ENCODE results near the gene TRPM6.

TRPM6 gene

GRCh38 chr9:74719306-74719705 lies 168.4 kb downstream of the TRPM6 start:
- no peak for TF ChIP-seq CEBPB (IDR thresholded peaks at IDR 0.05)

GRCh38 chr9:74718709-74719108 lies 169.0 kb downstream of the TRPM6 start:
- no peak for TF ChIP-seq FOXM1 (IDR thresholded peaks at IDR 0.05; ENCODE audit: borderline replicate concordance, low read depth)
- TF ChIP-seq TAF1 (IDR thresholded peaks at IDR 0.05; ENCODE audit: low read depth): no peak
- no peak for TF ChIP-seq REST (IDR thresholded peaks at IDR 0.05; ENCODE audit: low read depth)
- TF ChIP-seq MAX (IDR thresholded peaks at IDR 0.05): no peak
- TF ChIP-seq TCF12 (IDR thresholded peaks at IDR 0.05; ENCODE audit: low read depth): no peak
- no peak for TF ChIP-seq TEAD4 (IDR thresholded peaks at IDR 0.05)
- TF ChIP-seq USF1 (IDR thresholded peaks at IDR 0.05): no peak
- no peak for TF ChIP-seq EGR1 (IDR thresholded peaks at IDR 0.05)
- TF ChIP-seq NFIC (IDR thresholded peaks at IDR 0.05): no peak
- no peak for TF ChIP-seq ZBTB7A (IDR thresholded peaks at IDR 0.05; ENCODE audit: low read depth)
- no peak for TF ChIP-seq RAD21 (IDR thresholded peaks at IDR 0.05; ENCODE audit: low read depth)
- no peak for TF ChIP-seq CREB1 (IDR thresholded peaks at IDR 0.05; ENCODE audit: low read depth)
- no peak for TF ChIP-seq EP300 (IDR thresholded peaks at IDR 0.05; ENCODE audit: borderline replicate concordance)
- TF ChIP-seq CEBPB (IDR thresholded peaks at IDR 0.05): no peak
- TF ChIP-seq YY1 (IDR thresholded peaks at IDR 0.05; ENCODE audit: low read depth): no peak

- no peak for TF ChIP-seq RAD21 (IDR thresholded peaks at IDR 0.05; ENCODE audit: low read depth)
- TF ChIP-seq FOXM1 (IDR thresholded peaks at IDR 0.05; ENCODE audit: borderline replicate concordance, low read depth): no peak
These were observed 176.4 kb downstream of the TRPM6 start for GRCh38 chr9:74711341-74711740.

GRCh38 chr9:74697535-74697934 lies 190.2 kb downstream of the TRPM6 start:
- TF ChIP-seq TAF1 (IDR thresholded peaks at IDR 0.05; ENCODE audit: low read depth) (no peak), RAD21 (IDR thresholded peaks at IDR 0.05; ENCODE audit: low read depth) (no peak), MAX (IDR thresholded peaks at IDR 0.05) (no peak), USF1 (IDR thresholded peaks at IDR 0.05) (no peak), ZBTB7A (IDR thresholded peaks at IDR 0.05; ENCODE audit: low read depth) (no peak), TCF12 (IDR thresholded peaks at IDR 0.05; ENCODE audit: low read depth) (no peak), EP300 (IDR thresholded peaks at IDR 0.05; ENCODE audit: borderline replicate concordance) (no peak), YY1 (IDR thresholded peaks at IDR 0.05; ENCODE audit: low read depth) (no peak), TEAD4 (IDR thresholded peaks at IDR 0.05) (no peak), CREB1 (IDR thresholded peaks at IDR 0.05; ENCODE audit: low read depth) (no peak), EGR1 (IDR thresholded peaks at IDR 0.05) (no peak)

GRCh38 chr9:74696520-74696919 lies 191.2 kb downstream of the TRPM6 start:
- no peak for TF ChIP-seq CEBPB (IDR thresholded peaks at IDR 0.05)
- no peak for TF ChIP-seq NFIC (IDR thresholded peaks at IDR 0.05)
- TF ChIP-seq REST (IDR thresholded peaks at IDR 0.05; ENCODE audit: low read depth): no peak
- TF ChIP-seq EGR1 (IDR thresholded peaks at IDR 0.05): no peak
- TF ChIP-seq MAX (IDR thresholded peaks at IDR 0.05): no peak
- TF ChIP-seq TAF1 (IDR thresholded peaks at IDR 0.05; ENCODE audit: low read depth): no peak
- TF ChIP-seq TEAD4 (IDR thresholded peaks at IDR 0.05): no peak

- no peak for TF ChIP-seq ZBTB7A (IDR thresholded peaks at IDR 0.05; ENCODE audit: low read depth)
- TF ChIP-seq MAX (IDR thresholded peaks at IDR 0.05): no peak
- no peak for TF ChIP-seq REST (IDR thresholded peaks at IDR 0.05; ENCODE audit: low read depth)
- TF ChIP-seq TCF12 (IDR thresholded peaks at IDR 0.05; ENCODE audit: low read depth): no peak
- no peak for TF ChIP-seq TEAD4 (IDR thresholded peaks at IDR 0.05)
These were observed 196.7 kb downstream of the TRPM6 start for GRCh38 chr9:74691058-74691457.

Measured in Ishikawa (cell line).